HAP-1 (cell line): ENCODE measurements around the gene THUMPD1.
"Not testable (repeated sequence)": the region's sequence is repeated elsewhere in the genome, so short reads cannot be mapped to it uniquely, and the experiment has no call there.

Experiments used
- DNase-seq, 2 experiments: peaks; one replicate each; pipeline ENCODE4 v3.0.0-alpha.2; 2016 to 2020; ENCODE audit warnings: low spot score in 2 of 2
- H3K27me3 ChIP-seq: fragments of 250-450 bp; sonication (Bioruptor Pico); 2 replicates; pipeline ENCODE4 v1.5.1; 2020; ENCODE audit warnings: low read depth, mild to moderate bottlenecking, moderate library complexity
- H3K36me3 ChIP-seq: fragments of 250-450 bp; sonication (Bioruptor Pico); replicated peaks from 2 replicates; pipeline ENCODE4 v1.5.1; 2020; ENCODE audit warnings: mild to moderate bottlenecking
- H3K4me1 ChIP-seq: fragments of 250-450 bp; sonication (Bioruptor Pico); 2 replicates; pipeline ENCODE4 v1.5.1; 2020; ENCODE audit warnings: mild to moderate bottlenecking
- H3K4me3 ChIP-seq: fragments of 250-450 bp; sonication (Bioruptor Pico); 2 replicates; pipeline ENCODE4 v1.5.1; 2020; ENCODE audit warnings: mild to moderate bottlenecking, moderate library complexity
- H3K9me3 ChIP-seq: fragments of 250-450 bp; sonication (Bioruptor Pico); 2 replicates; pipeline ENCODE4 v1.5.1; 2020; ENCODE audit warnings: mild to moderate bottlenecking, moderate library complexity
- in situ Hi-C: fragments of 300-500 bp; cut with MboI; formaldehyde crosslinking; loops from 3 replicates; pipeline ENCODE4 v1.14.3; 2020; ENCODE audit warnings: low sequenced_read_pairs, inconsistent platforms, mixed read lengths

THUMPD1 gene

GRCh38 chr16:20704281-20704680, 37.3 kb downstream of the THUMPD1 start:
- in situ Hi-C loops = loop anchor here (25.0 kb wide), 1 partner anchor 792 kb away; no protein-coding TSS in a partner anchor

GRCh38 chr16:20701692-20702091, 39.9 kb downstream of the THUMPD1 start:
- in situ Hi-C loops = loop anchor here (25.0 kb wide), 1 partner anchor 789 kb away; no protein-coding TSS in a partner anchor
- not testable (repeated sequence) for H3K36me3 ChIP-seq, H3K4me1 ChIP-seq, H3K27me3 ChIP-seq, DNase-seq, H3K9me3 ChIP-seq, H3K4me3 ChIP-seq

More at GRCh38 chr16:20704281-20704680, 37.3 kb downstream of the THUMPD1 start:
- no peak overlapping the region for H3K4me3 ChIP-seq
- no peaks in the 10 kb centered on the region for H3K4me1 ChIP-seq
- H3K36me3 ChIP-seq = no peaks in the 10 kb centered on the region
- H3K9me3 ChIP-seq = no peaks in the 10 kb centered on the region
- DNase-seq = no peak
- H3K27me3 ChIP-seq = no peaks in the 10 kb centered on the region

GRCh38 chr16:20696618-20697017, 45.0 kb downstream of the THUMPD1 start:
- in situ Hi-C loops = no loop called here
- H3K27me3 ChIP-seq = no peaks in the 10 kb centered on the region
- H3K4me1 ChIP-seq = no peaks in the 10 kb centered on the region
- H3K9me3 ChIP-seq = no peaks in the 10 kb centered on the region
- H3K36me3 ChIP-seq = no peaks in the 10 kb centered on the region
- H3K4me3 ChIP-seq = no peak overlapping the region
- DNase-seq = no peak

GRCh38 chr16:20695024-20695423, 46.6 kb downstream of the THUMPD1 start:
- DNase-seq = no peak
- Histone ChIP-seq H3K36me3 (no peaks in the 10 kb centered on the region), H3K4me1 (no peaks in the 10 kb centered on the region), H3K4me3 (no peak overlapping the region), H3K27me3 (no peaks in the 10 kb centered on the region), H3K9me3 (no peaks in the 10 kb centered on the region)
- in situ Hi-C loops = no loop called here

- H3K4me3 ChIP-seq, H3K4me1 ChIP-seq, H3K36me3 ChIP-seq, H3K27me3 ChIP-seq, in situ Hi-C loops, DNase-seq, H3K9me3 ChIP-seq: not testable (repeated sequence)
Observed at GRCh38 chr16:20694096-20694495, 47.5 kb downstream of the THUMPD1 start.

GRCh38 chr16:20689668-20690067, 52.0 kb downstream of the THUMPD1 start:
- Histone ChIP-seq H3K27me3 (no peaks in the 10 kb centered on the region), H3K4me3 (no peak overlapping the region), H3K36me3 (no peaks in the 10 kb centered on the region), H3K4me1 (no peaks in the 10 kb centered on the region), H3K9me3 (no peaks in the 10 kb centered on the region)
- in situ Hi-C loops = no loop called here
- no peak for DNase-seq

GRCh38 chr16:20683812-20684211, 57.8 kb downstream of the THUMPD1 start:
- H3K4me3 ChIP-seq = no peak overlapping the region
- DNase-seq = no peak
- no peaks in the 10 kb centered on the region for H3K27me3 ChIP-seq
- no peaks in the 10 kb centered on the region for H3K9me3 ChIP-seq
- in situ Hi-C loops = no loop called here
- H3K36me3 ChIP-seq = no peaks in the 10 kb centered on the region
- H3K4me1 ChIP-seq = peaks cover 14% of the 10 kb centered on the region
